Measurements from ENCODE around the gene ZDHHC1.

ZDHHC1 gene

DNA sequence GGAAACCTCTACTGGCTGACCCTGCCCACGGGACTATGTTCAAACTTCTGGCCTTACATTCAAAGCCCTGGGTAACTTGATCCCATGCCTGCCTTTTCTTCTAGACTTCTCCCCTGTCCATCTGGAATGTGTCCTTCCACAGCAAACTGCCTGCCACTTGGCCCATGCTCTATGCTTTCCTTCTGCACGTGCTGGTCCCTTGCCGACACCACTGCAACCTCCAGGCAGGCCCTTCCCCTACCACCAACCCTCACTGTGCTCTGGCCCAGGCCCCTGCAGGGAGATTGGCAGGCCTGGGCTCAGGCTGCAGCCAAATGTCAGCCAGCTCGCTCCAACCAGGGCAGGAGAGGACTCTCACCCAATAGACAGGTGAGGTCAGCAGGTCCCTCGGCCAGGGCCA, 25.6 kb upstream of the ZDHHC1 start:
- DNase-seq (no peak), ATAC-seq (no peak)
- no peaks in the 10 kb centered on the region for H3K9me3 Mint-ChIP-seq
- no peak overlapping the region for H3K4me3 Mint-ChIP-seq
- H3K27me3 Mint-ChIP-seq, result no peaks in the 10 kb centered on the region
- H3K27ac Mint-ChIP-seq, result peak overlapping the region in 1 of 2 donors; percentile 88
- H3K4me1 Mint-ChIP-seq, result peaks cover 24% of the 10 kb centered on the region

DNA sequence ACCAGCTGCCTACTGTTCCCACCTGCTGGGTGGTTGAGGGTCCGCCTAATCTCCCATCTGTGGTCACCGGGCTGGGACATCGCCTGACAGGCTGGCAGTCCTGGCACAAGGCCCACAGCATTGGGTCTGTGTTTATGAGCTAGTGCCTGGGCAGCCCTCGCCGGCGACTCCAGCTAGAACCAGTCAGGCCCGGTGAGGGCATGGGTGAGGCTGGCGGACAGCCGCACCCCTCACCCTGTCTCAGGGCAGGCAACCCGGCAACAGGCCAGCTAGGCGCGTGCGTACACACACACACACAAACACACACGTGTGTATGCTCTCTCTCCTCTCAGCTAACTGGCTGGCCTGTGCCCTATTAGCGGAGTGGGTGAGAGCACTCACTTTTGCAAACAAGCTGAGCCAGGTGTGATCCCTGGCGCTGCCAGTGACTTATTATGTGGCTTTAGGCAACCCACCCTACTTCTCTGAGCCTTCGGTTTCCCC, 25.0 kb upstream of the ZDHHC1 start:
- DNase-seq (no peak), ATAC-seq (no peak)
- Mint-ChIP-seq H3K4me3 (no peak overlapping the region), H3K4me1 (peaks cover 20% of the 10 kb centered on the region), H3K9me3 (no peaks in the 10 kb centered on the region), H3K27me3 (no peaks in the 10 kb centered on the region), H3K27ac (no peak overlapping the region)

DNA sequence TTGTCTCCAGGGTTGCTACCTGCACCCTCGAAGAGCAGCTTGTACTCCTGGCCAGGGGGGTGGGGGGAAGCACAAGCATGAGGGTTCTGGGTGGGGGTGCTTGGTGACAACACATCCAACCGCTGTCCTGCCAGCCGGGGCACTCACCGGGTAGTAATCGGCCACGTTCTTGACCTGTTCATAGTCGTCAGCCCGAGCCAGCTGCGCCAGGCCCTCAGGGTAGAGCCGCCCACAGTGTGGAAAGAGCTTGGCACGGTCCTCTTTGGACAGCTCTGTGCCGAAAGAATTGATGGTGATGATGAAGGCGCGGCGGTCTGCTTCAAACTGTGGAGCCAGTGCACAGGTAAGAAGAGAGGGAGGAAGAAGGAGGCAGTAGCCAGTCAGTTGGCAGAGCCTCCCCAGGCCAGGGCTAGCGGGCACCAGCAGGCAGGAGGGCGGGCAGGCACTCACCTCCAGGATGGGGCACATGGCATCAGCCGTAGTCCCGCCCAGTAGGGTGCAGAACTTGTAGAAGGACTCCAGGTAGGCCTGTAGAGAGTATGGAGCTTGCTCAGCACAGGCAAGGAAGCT, 22.6 kb upstream of the ZDHHC1 start:
- H3K27me3 Mint-ChIP-seq, result no peaks in the 10 kb centered on the region
- H3K4me1 Mint-ChIP-seq, result peaks cover 18% of the 10 kb centered on the region
- no peak overlapping the region for H3K4me3 Mint-ChIP-seq
- no peaks in the 10 kb centered on the region for H3K9me3 Mint-ChIP-seq
- DNase-seq (no peak), ATAC-seq (no peak)
- H3K27ac Mint-ChIP-seq, result peak overlapping the region in 1 of 2 donors; percentile 80

DNA sequence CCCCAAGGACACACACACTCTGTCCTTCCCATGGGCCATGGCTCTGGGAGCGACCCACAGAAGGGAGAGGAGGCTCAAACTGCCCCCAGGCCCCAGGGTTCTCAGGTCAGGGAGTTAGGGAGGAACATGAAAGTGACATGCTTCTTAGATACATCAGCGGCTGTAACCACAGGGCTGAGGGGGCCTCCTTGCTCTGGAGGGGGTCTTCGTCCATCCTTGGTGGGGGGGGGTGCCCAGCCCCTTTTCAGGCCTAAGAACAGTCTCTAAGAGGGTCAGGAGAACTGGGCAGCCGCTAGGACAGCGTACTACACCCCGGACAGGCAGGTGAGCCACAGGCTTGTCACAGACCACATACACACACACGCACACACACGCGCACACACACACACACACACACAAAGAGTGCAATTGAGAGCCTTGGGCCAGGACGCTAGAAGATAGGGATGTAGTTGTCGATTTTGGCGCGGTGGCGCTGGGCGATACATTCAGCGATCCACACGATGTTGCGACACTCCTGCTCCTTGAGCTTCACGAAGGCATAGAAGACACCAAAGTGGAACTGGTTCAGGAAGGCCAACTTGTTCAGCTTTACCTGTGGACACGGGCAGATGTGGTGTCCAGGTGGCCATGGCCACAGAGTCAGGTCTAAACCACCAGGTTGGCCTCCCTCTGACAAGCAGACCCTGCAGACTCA, 22.0 kb upstream of the ZDHHC1 start:
- Mint-ChIP-seq H3K9me3 (no peaks in the 10 kb centered on the region), H3K4me1 (peaks cover 18% of the 10 kb centered on the region), H3K27ac (peak overlapping the region; percentile 72 to 80)

DNA sequence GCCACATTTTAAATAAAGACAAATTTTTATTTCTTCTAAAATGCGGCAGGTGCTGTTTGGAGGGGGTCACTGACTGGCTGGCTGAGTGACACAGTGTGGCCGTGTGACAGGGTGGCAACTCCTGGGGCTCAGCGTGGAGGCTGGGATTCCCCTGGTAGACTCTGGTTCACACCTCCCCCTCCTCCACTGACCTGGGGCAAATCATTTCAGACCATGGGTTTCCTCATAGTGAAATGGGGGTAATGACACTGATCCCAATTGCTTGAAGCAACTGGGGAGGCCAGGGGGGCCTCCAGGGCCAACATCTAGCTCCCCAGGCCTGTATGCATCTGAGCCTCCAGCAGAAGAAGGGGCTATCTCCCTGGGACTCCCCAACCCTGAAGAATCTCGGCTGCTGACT, 21.2 kb upstream of the ZDHHC1 start:
- DNase-seq (peak in 1 of 2 donors; percentile 44), ATAC-seq (peak; percentile 79)
- no peaks in the 10 kb centered on the region for H3K9me3 Mint-ChIP-seq
- peaks cover 21% of the 10 kb centered on the region for H3K4me1 Mint-ChIP-seq
- H3K27ac Mint-ChIP-seq, result peak overlapping the region in 1 of 2 donors; percentile 48
- H3K27me3 Mint-ChIP-seq, result peaks cover 10% of the 10 kb centered on the region
- no peak overlapping the region for H3K4me3 Mint-ChIP-seq

More for the DNA sequence above, 22.0 kb upstream of the ZDHHC1 start:
- ATAC-seq (no peak), DNase-seq (no peak)
- no peak overlapping the region for H3K4me3 Mint-ChIP-seq
- peaks cover 3% of the 10 kb centered on the region for H3K27me3 Mint-ChIP-seq

DNA sequence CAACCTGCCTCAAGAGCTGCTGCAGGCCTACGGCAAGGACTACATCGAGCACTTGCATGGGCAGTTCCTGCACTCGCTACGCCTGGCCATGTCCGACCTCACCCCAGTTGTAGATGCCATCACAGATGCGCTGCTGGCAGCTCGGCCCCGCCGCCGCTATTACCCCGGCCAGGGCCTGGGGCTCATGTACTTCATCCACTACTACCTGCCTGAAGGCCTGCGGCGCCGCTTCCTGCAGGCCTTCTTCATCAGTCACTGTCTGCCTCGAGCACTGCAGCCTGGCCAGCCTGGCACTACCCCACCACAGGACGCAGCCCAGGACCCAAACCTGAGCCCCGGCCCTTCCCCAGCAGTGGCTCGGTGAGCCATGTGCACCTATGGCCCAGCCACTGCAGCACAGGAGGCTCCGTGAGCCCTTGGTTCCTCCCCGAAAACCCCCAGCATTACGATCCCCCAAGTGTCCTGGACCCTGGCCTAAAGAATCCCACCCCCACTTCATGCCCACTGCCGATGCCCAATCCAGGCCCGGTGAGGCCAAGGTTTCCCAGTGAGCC, 20.4 kb upstream of the ZDHHC1 start:
- no peak for ATAC-seq
- peaks cover 18% of the 10 kb centered on the region for H3K27me3 Mint-ChIP-seq
- DNase-seq, result no peak
- H3K9me3 Mint-ChIP-seq, result no peaks in the 10 kb centered on the region
- H3K4me1 Mint-ChIP-seq, result peaks cover 22% of the 10 kb centered on the region
- H3K4me3 Mint-ChIP-seq, result no peak overlapping the region
- no peak overlapping the region for H3K27ac Mint-ChIP-seq

DNA sequence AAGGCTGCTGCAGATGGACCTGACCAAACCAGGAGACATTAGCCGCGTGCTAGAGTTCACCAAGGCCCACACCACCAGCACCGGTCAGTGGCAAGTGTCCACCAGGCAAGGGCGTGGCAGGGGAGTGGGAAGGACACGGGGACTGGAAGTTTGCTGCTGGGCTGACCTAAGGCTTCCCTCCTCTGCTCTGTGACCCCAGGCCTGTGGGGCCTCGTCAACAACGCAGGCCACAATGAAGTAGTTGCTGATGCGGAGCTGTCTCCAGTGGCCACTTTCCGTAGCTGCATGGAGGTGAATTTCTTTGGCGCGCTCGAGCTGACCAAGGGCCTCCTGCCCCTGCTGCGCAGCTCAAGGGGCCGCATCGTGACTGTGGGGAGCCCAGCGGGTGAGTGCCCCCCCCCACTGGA, 19.5 kb upstream of the ZDHHC1 start:
- H3K4me3 Mint-ChIP-seq, result no peak overlapping the region
- ATAC-seq, result no peak
- no peaks in the 10 kb centered on the region for H3K9me3 Mint-ChIP-seq

DNA sequence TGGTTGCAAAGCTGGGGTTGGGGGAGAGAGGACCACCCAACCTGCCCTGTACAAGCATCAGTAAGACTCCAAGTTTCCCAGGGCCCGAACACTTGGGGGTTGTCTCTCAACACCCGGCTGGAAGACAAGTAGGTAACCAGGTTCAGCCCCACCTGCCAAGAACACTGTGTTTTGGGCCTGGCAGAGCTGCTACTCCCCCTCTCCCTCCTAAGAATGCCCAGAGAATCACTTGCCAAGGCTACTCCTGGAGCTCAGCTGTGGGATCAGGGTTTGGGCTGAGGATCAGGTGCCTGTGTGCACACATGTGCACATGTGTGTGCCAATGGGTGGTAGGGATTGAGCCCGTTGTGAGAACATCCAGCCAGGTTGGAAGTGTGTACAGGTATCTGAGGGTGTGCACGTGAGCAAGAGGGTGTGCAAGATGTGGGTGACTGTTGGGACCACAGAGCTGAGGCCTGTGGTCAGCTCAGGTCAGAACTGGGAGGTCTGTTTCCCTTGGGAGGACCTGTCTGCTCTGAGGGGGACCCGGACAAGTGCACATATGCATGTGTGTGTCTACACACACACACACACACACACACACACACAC, 16.9 kb upstream of the ZDHHC1 start:
- DNase-seq, result no peak
- no peaks in the 10 kb centered on the region for H3K9me3 Mint-ChIP-seq
- H3K27ac Mint-ChIP-seq, result no peak overlapping the region
- peaks cover 49% of the 10 kb centered on the region for H3K27me3 Mint-ChIP-seq
- no peak overlapping the region for H3K4me3 Mint-ChIP-seq
- peaks cover 40% of the 10 kb centered on the region for H3K4me1 Mint-ChIP-seq
- no peak for ATAC-seq

More for the DNA sequence above, 19.5 kb upstream of the ZDHHC1 start:
- DNase-seq, result no peak
- H3K4me1 Mint-ChIP-seq, result peaks cover 21% of the 10 kb centered on the region
- H3K27ac Mint-ChIP-seq, result no peak overlapping the region
- H3K27me3 Mint-ChIP-seq, result peaks cover 24% of the 10 kb centered on the region

DNA sequence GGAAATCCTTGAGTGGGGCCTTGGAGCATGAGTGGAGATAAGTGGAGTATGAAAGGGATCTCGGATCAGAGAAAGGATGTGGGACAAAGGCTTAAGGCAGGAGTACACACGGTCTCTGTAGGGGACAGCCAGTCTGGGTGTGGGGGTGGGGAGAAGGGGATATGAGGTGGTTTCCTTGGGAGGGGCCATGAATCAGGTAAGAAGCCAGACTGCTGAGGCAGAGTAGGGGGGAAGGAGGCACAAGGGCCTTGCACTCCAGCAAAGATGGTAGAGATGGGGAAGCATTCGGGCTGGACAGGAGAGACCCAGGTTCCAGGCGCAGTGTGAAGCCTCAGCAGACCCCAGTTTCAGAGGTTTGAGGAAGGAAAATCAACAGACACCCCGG, 16.2 kb upstream of the ZDHHC1 start:
- ATAC-seq (no peak), DNase-seq (no peak)
- Mint-ChIP-seq H3K4me1 (peaks cover 35% of the 10 kb centered on the region), H3K27me3 (peaks cover 56% of the 10 kb centered on the region), H3K9me3 (no peaks in the 10 kb centered on the region), H3K4me3 (no peak overlapping the region), H3K27ac (no peak overlapping the region)

DNA sequence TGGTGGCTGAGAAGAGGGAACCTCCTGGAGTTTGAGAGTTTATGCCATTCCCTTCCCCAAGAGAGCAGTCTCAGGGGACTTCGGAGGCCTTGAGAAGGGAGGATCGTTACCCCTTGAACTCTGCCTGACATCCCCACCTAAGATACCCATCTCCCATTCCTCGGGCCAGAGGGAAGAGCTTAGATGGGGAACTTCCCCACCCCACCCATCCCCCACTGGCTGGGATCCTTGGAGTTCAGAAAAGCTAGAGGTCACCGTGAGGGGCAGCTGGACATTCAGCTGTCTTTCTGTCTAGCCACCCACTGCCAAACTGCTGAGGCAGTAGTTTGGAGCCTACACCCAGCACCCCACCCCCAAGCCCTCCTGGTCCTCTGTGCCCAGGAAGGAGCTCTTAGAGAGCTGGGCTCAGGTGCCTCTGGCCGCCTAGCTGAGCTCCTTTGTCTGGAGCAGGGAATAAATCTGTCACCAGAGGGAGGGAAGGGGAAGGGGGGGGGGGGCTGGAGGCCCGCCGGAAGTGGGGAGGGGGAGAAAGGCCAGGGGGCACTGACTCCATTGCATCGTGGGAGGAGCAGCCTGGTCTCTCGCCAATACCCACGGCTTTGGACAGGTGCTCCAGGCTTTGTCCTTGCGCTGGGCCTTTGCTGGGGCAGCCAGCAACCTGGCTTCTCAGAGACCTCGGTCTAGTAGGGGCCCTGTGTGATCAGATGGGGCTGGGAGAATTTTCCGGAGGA, 15.7 kb upstream of the ZDHHC1 start:
- H3K4me1 Mint-ChIP-seq, result peaks cover 33% of the 10 kb centered on the region
- peaks cover 61% of the 10 kb centered on the region for H3K27me3 Mint-ChIP-seq
- H3K27ac Mint-ChIP-seq, result no peak overlapping the region

DNA sequence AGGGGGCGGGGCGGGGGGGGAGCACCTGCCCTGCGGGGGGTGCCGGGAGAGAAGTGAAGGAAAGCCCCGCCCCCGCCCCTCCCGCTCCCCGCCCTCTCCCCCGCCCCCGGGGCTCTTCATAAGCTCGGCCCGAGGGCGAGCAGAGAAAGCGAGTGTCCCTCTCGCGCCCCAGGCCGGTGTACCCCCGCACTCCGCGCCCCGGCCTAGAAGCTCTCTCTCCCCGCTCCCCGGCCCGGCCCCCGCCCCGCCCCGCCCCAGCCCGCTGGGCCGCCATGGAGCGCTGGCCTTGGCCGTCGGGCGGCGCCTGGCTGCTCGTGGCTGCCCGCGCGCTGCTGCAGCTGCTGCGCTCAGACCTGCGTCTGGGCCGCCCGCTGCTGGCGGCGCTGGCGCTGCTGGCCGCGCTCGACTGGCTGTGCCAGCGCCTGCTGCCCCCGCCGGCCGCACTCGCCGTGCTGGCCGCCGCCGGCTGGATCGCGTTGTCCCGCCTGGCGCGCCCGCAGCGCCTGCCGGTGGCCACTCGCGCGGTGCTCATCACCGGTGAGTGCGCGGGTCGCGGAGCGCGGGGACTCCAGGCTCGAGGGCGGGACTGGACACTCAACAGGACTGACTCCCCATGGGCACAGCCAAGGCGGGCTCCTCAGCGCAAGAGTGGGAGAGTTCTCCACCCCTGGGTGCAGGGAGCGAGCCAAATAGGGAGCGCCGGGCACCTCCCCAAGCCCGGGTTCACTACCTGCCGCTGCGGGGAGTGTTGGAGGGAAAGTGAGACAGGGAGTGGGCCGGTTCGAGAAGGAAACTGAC, 14.9 kb upstream of the ZDHHC1 start, which contains the start of gene HSD11B2:
HSD11B2 (plus strand) TSS at position 145 of the 798 bp plus-strand sequence; CDS start at position 273, 128 bp downstream.
- H3K4me3 Mint-ChIP-seq, result peak within 1 kb of the TSS; percentile 82 to 88
- DNase-seq (peak; percentile 23 to 47), ATAC-seq (peak; percentile 55)
- no peaks in the 10 kb centered on the region for H3K9me3 Mint-ChIP-seq
- peaks cover 33% of the 10 kb centered on the region for H3K4me1 Mint-ChIP-seq
- H3K27ac Mint-ChIP-seq, result peak within 1 kb of the TSS; percentile 55 to 88
- H3K27me3 Mint-ChIP-seq, result peaks cover 67% of the 10 kb centered on the region

More for the DNA sequence above, 15.7 kb upstream of the ZDHHC1 start:
- Mint-ChIP-seq H3K9me3 (no peaks in the 10 kb centered on the region), H3K4me3 (peak overlapping the region; percentile 64 to 70)
- DNase-seq, result no peak
- ATAC-seq, result no peak

DNA sequence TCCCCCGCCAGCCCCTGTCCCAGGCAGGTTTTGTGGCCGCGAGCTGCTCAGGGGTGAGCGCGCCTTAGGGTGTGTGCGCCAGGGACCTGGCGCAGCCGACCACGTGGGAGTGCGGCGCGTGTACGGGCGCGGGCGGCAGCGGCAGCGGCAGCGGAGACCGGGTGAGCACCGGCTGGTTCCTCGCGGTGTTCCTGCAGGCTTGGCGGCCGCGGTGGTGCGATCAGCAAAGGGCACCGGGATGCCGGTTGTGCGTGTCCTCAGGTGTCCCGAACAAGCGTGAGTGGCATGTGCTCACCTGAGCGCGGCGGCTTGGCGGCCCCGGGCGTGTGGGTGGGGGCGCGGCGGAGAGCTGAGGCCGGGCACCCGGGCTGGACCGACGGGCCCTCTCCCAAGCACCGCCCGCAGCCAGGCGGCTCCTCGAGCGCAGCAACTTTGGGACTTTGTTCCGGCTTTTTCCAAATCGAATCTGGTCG, 14.3 kb upstream of the ZDHHC1 start:
- Mint-ChIP-seq H3K27me3 (peaks cover 69% of the 10 kb centered on the region), H3K4me1 (peaks cover 33% of the 10 kb centered on the region), H3K9me3 (no peaks in the 10 kb centered on the region), H3K27ac (peak overlapping the region; percentile 55 to 88), H3K4me3 (peak overlapping the region; percentile 82 to 88)
- ATAC-seq (peak; percentile 46), DNase-seq (peak in 1 of 2 donors; percentile 36)

DNA sequence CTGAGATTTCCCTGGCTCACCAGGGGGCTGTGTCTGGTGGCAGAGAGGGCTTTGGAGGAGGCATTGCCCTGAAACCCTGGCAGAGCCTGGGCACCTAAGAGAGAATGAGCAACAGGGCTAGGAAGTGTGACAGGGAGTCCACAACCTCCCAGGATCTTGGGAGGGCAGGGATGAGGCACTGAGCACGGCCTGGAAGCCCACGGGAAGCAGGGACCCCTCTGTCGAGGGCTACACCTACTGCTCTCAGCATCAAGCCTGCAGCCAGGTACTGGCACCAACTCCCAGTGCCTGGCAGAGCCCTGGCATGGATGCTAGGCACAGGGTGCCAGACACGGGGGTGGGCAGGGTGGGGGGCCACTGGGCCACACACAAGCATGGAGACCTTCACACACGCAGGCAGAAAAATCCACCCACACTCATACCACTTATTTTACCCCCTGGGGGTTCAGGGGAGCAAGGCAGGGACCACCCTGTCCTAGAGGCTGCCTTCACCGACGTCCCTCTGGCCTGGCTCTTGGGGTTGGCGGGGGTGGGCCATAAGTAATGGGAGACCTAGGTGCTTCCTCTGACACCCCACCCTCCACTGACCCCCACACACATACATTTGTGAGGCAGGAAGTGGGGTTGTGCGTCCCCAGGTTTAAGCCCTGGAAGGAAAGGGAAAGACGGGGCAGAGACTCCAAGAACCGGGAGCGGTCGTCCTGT, 13.7 kb upstream of the ZDHHC1 start:
- peaks cover 75% of the 10 kb centered on the region for H3K27me3 Mint-ChIP-seq

More for the DNA sequence above, 13.7 kb upstream of the ZDHHC1 start:
- ATAC-seq (no peak), DNase-seq (no peak)
- Mint-ChIP-seq H3K4me1 (peaks cover 33% of the 10 kb centered on the region), H3K27ac (peak overlapping the region; percentile 55 to 88), H3K9me3 (no peaks in the 10 kb centered on the region), H3K4me3 (peak overlapping the region; percentile 82 to 88)
